Measurements from ENCODE around the gene BTBD9.

Gene BTBD9

GRCh38 chr6:38420207-38420606 is 219.5 kb downstream of the BTBD9 start:
- DNase-seq = no peak

DNA sequence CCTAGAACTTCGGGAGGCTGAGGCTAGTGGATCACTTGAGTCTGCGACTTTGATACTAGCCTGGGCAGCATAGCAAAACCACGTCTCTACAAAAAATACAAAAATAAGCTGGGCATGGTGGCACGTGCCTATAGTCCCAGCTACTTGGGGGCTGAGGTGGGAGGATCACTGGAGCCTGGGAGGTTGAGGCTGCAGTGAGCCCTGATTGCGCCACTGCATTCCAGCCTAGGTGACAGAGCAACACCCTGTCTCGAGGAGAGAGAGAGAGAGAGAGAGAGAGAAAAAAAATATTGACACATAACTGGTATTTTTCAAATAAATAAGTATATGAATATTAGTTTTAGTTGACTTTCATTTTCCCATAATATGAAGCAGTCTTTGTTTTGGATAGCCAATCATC is 222.2 kb downstream of the BTBD9 start:
- no peak for DNase-seq

- DNase-seq = no peak
Observed at GRCh38 chr6:38415231-38416005, 224.3 kb downstream of the BTBD9 start.

DNA sequence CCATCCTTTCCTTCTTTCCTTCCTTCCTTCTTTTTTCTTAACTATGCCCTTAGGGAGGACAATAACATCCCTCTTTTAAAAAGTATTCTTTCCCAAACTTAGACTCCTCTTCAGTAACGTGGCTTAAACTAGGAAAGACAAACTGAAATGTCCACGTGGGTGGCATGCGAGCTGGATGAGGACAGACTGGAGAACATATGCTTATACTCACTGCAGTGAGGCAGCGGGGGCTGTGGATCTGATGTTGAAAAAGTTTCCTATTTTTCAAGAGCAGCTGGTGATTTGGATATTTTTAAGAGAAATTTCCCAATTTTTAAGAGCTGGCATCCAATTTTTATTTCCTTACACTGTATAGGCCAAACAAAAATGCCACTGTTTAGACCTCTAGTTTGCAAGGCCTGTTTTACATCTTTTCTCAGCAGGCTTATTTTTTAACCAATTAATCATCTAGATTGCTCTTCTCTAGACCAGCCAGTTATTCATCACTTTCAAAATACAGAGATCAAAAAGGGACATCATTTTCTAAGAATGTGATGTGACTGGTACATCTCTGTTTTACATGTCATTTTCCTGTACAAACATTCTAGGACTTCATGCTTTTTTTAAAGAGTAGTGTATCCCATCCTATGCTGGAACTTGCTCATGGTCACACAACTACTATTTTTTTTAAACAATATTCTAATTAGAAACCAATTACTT is 226.5 kb downstream of the BTBD9 start:
- no peak for DNase-seq

DNA sequence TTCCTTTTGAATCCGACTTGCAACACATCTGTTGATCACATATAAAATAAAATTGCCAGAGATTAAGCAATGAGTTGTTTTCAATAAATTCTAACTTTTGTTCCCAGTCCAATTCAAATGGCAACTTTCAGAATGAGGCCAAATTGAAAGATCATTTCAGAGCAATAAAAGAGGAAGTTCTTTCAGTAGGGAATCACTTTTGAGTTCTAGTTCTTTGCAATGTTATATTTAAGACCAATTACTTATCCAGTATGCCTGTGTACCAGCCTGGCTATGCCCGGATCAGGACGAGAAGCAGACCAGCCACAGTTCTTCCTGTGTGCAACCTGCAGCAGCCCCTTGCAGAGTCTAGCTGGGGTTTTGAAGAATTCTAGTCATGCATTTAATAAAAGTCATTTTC is 232.5 kb downstream of the BTBD9 start:
- DNase-seq = no peak

- DNase-seq = no peak
Observed at GRCh38 chr6:38406096-38406495, 233.6 kb downstream of the BTBD9 start.

- no peak for DNase-seq
Observed at GRCh38 chr6:38404900-38405556, 234.7 kb downstream of the BTBD9 start.

GRCh38 chr6:38404355-38404754 is 235.4 kb downstream of the BTBD9 start:
- peak; percentile 79 for DNase-seq

GRCh38 chr6:38403548-38403947 is 236.2 kb downstream of the BTBD9 start:
- DNase-seq = no peak

DNA sequence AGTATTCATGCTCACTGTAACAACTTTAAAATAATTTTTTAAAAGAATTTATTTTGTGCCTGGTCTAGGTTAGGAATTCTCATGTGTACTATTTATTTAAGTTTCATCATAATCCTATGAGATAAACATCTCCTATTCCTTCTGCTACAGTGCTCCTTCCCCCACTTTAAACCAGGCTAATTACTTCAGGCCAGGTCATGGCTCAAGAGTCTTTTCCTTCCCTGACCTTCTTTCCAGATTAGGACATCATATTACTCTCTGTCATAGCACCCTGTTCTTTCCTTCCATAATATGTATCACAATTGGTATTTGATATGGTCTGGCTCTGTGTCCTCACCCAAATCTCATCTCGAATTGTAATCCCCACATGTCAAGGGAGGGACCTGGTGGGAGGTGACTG is 239.0 kb downstream of the BTBD9 start:
- no peak for DNase-seq

DNA sequence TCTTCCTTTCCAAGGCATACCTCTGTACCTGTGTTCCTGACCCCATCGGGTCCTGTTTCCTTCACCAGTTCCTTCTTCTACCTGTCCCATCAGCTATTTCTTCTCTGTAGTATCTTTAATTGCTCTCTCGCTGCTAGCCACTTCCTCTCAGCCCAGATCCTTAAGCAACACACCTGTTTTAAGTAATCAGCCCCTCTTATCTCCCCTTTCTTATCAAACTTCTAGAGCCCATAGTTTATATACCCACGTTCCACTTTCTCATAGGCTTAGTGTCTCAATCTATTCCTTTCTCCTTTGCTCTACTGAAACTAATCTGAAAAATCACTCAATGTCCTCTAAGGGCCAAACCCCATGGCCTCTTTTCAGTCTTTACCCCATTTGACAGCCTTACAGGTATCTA is 239.6 kb downstream of the BTBD9 start:
- DNase-seq = no peak

GRCh38 chr6:38396209-38396608 is 243.5 kb downstream of the BTBD9 start:
- no peak for DNase-seq

DNA sequence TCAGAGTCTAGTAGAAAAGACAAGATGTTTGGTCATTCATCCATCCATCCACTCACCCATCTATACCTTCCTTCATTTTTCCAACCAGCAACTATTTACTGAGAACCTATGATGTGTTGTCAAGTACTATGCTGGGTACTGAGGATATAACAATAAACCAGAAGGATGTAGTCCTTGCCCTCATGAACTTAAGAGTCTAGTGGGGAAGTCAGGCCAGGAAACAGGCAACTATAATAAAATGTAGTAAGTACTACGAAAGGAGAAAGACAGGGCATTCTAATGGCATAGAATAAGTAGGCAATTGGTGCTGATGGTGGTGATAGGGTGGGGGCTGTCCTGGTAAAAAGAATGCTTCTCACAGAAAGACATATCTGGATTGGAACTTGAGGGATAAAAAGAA is 245.7 kb downstream of the BTBD9 start:
- no peak for DNase-seq

- no peak for DNase-seq
Observed at GRCh38 chr6:38391626-38392579, 247.8 kb downstream of the BTBD9 start.

GRCh38 chr6:38391206-38391605 is 248.5 kb downstream of the BTBD9 start:
- DNase-seq = no peak

DNA sequence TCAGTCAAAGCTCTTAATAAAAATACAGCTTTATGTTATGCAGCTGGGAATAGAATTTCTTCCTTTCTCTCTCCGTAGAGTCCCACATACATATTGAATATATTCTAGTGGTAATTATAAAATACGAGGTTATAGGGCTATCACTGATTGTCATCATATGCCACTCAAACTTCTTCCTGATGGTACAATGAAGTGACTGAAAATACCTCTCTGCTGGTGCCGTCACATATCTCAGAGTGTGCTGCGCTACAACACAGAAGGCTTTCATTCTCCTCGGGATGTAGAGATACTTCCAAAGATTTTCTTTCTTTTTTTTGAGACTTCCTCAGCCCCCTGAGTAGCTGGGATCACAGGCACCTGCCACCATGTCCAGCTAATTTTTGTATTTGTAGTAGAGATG is 249.9 kb downstream of the BTBD9 start:
- DNase-seq = no peak

DNA sequence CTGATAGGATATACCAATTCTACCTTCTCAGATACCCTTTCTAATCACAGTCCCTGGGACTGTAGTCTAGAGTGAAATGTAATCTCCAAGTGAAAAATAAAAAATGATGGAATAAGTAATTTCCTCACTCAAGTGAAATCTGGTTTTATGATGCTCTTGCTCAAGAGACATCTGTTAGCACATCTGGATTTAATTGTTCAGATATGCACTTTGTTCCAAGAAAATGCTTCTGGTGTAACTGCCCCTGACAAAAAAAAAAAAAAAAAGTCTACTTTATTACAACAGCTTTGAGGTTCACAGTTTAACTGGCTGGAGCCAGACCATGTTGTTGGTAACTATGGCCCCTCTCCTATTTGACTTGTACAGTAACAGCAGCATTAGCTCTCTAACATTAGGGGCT is 251.8 kb downstream of the BTBD9 start:
- DNase-seq = no peak

DNA sequence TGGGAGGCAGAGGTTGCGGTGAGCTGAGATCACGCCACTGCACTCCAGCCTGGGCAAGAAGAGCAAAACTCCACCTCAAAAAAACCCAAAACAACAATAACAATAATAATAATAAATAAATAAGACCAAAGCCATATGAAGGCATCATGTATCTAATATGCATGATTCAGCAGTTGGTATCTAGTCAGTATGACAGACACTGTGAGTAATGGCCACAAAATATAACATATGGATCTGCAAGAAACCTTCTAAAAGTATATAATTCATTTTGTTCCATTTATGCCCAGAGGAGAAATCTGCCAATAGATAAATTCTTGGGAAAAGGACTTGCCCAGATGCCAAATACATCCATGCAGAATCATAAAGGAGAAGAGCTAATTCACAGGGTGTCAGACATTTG is 252.3 kb downstream of the BTBD9 start:
- no peak for DNase-seq

DNA sequence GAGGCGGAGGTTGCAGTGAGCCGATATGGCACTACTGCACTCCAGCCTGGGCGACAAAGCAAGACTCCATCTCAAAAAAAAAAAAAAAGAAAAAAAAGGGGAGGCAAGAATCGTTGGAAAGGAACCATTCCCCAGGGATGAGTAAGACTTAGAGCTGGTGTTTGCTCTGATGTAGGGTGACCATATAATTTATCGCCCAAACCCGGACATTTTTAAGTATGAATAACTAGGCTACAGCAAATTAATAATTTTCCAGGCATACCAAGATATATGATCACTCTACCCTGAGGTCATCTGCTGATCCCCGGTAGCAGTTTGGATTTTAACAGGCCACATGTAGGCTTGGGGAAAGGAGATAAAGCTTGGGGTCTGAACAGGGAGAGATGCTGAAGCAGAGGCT is 260.9 kb downstream of the BTBD9 start:
- DNase-seq = no peak

DNA sequence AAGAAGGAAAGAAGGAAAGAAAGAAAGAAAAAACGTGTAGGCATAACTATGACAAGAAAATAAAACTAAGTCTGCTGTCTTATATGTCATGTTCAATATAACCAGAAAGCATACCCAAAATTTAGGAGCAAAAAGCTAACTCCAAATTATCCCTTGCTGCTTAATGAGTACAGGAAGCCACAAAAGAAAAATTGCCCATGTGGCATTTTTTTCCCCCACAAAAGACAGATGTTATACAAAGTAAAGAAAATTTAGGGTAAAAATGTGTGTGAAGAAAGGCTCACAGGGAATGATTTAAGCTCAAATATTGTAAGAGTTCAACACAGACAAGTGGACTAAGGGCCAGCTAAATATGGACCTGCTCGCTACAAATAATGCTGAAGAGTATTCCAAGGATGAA is 263.8 kb downstream of the BTBD9 start:
- DNase-seq = no peak

DNA sequence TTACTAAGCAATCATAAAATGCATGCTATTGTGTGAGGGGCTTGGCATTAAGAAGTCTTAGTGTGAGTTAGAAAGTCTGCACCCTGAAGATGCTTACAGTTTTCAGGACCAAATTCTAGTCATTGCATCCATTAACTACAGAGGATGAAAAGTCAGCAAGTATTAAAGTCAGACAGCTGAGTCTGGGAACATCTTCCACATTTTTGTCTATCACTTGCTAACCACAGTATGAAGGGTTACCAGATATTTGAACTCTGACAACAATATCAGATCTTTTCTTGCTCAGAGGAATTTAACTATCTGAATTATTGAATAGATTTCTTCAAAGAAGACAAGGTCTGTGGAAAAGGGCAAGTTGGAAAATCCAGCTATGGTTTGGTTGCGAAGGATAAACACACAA is 264.4 kb downstream of the BTBD9 start:
- DNase-seq = no peak

DNA sequence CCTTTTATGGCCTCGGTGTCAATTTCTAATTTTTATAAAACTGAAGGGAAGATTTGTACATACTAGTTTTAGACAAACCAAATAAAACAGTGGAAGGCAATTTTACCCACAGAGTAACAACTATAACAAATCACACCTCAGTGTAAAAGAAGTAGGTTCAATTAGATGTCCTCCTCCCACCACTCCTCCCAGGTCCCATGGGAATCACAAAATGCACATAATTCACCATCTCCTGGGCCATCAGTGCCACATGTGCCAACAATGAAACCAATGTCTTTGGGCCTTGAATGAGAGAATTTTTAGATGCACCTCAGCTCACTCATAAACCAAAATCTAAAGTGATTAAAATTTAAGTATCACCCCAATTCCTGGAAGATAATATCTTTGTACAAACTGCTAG is 267.8 kb downstream of the BTBD9 start:
- no peak for DNase-seq

All from NCI-H345 (cell line).